Activated CD4-positive, alpha-beta T cell treated with anti-CD3 and anti-CD28 coated beads for 1 hour (primary cell): ENCODE data around the gene ITSN1.
"Not testable (repeated sequence)": the region's sequence is repeated elsewhere in the genome, so short reads cannot be mapped to it uniquely, and the experiment has no call there.

ENCODE experiments used
- DNase-seq: peaks from one replicate; pipeline ENCODE4 v3.0.0-alpha.2; 2020

The ITSN1 gene

GRCh38 chr21:33844890-33845205 is 202.5 kb downstream of the ITSN1 start:
- DNase-seq = no peak

- DNase-seq = no peak
Measured at GRCh38 chr21:33846141-33846540, 203.8 kb downstream of the ITSN1 start.

GRCh38 chr21:33847588-33848248 is 205.4 kb downstream of the ITSN1 start:
- no peak for DNase-seq

GRCh38 chr21:33848249-33848953 is 206.1 kb downstream of the ITSN1 start:
- DNase-seq = no peak

GRCh38 chr21:33849834-33850233 is 207.5 kb downstream of the ITSN1 start:
- no peak for DNase-seq

GRCh38 chr21:33850401-33850800 is 208.1 kb downstream of the ITSN1 start:
- DNase-seq = no peak

- no peak for DNase-seq
Measured at GRCh38 chr21:33850985-33851384, 208.7 kb downstream of the ITSN1 start.

- no peak for DNase-seq
Measured at GRCh38 chr21:33852485-33852884, 210.2 kb downstream of the ITSN1 start.

GRCh38 chr21:33854604-33855003 is 212.3 kb downstream of the ITSN1 start:
- DNase-seq = no peak

- no peak for DNase-seq
Measured at GRCh38 chr21:33855190-33855589, 212.9 kb downstream of the ITSN1 start.

- DNase-seq = no peak
Measured at GRCh38 chr21:33856893-33857527, 214.7 kb downstream of the ITSN1 start.

- no peak for DNase-seq
Measured at GRCh38 chr21:33857846-33858666, 215.8 kb downstream of the ITSN1 start.

- no peak for DNase-seq
Measured at GRCh38 chr21:33858667-33859372, 216.5 kb downstream of the ITSN1 start.

GRCh38 chr21:33859373-33860102 is 217.2 kb downstream of the ITSN1 start:
- no peak for DNase-seq

GRCh38 chr21:33860332-33860879 is 218.1 kb downstream of the ITSN1 start:
- no peak for DNase-seq

GRCh38 chr21:33861125-33861524 is 218.8 kb downstream of the ITSN1 start:
- DNase-seq = no peak

- DNase-seq = not testable (repeated sequence)
Measured at GRCh38 chr21:33863191-33863590, 220.9 kb downstream of the ITSN1 start.

GRCh38 chr21:33864150-33864549 is 221.8 kb downstream of the ITSN1 start:
- DNase-seq = no peak

GRCh38 chr21:33865176-33865575 is 222.9 kb downstream of the ITSN1 start:
- DNase-seq = no peak

GRCh38 chr21:33865996-33866575 is 223.8 kb downstream of the ITSN1 start:
- no peak for DNase-seq

GRCh38 chr21:33866826-33867225 is 224.5 kb downstream of the ITSN1 start:
- DNase-seq = no peak
